Esophagus muscularis mucosa (tissue), 4 donors: ENCODE measurements around the gene MALAT1. TPM values are rescaled to one million over a fixed set of nuclear protein-coding genes. Genes with fewer than 3 reads are reported as not detected.

Source experiments
- DNase-seq: peaks from one replicate; pipeline ENCODE4 v3.0.0-alpha.2; 2017; ENCODE audit errors: extremely low spot score
- H3K27ac ChIP-seq, 4 donors: fragments of 200-600 bp; sonication (generic); replicated peaks in 1 of 4; 1 replicate in 3 of 4; 2 replicates in 1 of 4; pipeline ENCODE4 v1.5.1; 2016 to 2019; ENCODE audit warnings: mild to moderate bottlenecking in 1 of 4
- H3K27me3 ChIP-seq, 4 donors: fragments of 200-600 bp; sonication (generic); one replicate each; pipeline versions ENCODE4 v1.5.1 to v1.6.0; 2016 to 2019
- H3K36me3 ChIP-seq, 4 donors: fragments of 200-600 bp; sonication (generic); one replicate each; pipeline ENCODE4 v1.5.1; 2016 to 2019
- H3K4me1 ChIP-seq, 4 donors: fragments of 200-600 bp; sonication (generic); one replicate each; pipeline ENCODE4 v1.5.1; 2016 to 2019
- H3K4me3 ChIP-seq, 4 donors: fragments of 200-600 bp; sonication (generic); 1 replicate in 2 of 4; 2 replicates in 2 of 4; pipeline ENCODE4 v1.5.1; 2016 to 2019; ENCODE audit warnings: mild to moderate bottlenecking in 4 of 4, moderate library complexity in 1 of 4
- H3K9me3 ChIP-seq, 4 donors: fragments of 200-600 bp; sonication (generic); 1 replicate in 3 of 4; 2 replicates in 1 of 4; pipeline ENCODE4 v1.5.1; 2016 to 2019
- CTCF ChIP-seq, 3 experiments: fragments of 200-600 bp in 2 of 3; fragments of 450-650 bp in 1 of 3; sonication (generic) in 2 of 3; IDR thresholded peaks; one replicate each; pipeline ENCODE4 v1.5.1; 2017 to 2019; ENCODE audit warnings: antibody characterized with exemption in 3 of 3, mild to moderate bottlenecking in 2 of 3, moderate library complexity in 1 of 3
- EP300 ChIP-seq: sonication (generic); formaldehyde crosslinking; IDR thresholded peaks from one replicate; pipeline ENCODE4 v1.6.1; 2017; ENCODE audit warnings: antibody characterized with exemption
- POLR2A ChIP-seq: fragments of 450-650 bp; IDR thresholded peaks from one replicate; pipeline ENCODE4 v1.6.1; 2017; ENCODE audit warnings: antibody characterized with exemption, moderate library complexity, mild to moderate bottlenecking, low read depth
- POLR2AphosphoS5 ChIP-seq, 2 donors: sonication (generic); formaldehyde crosslinking; IDR thresholded peaks; one replicate each; pipeline ENCODE4 v1.6.1; 2017; ENCODE audit warnings: antibody characterized with exemption in 2 of 2
- WGBS: methylation state at CpG from one replicate; pipeline ENCODE4 v1.1.5; 2018; 5-methylcytosine and 5-hydroxymethylcytosine counted together
- intact Hi-C: fragments of 100-400 bp; cut with DNase I; formaldehyde crosslinking; loops from one replicate; pipeline ENCODE4 v1.15.1; 2023
- total RNA-seq, 4 donors: library from RNA; depleted of rRNA; stranded (reverse); fragments of >200 nt; gene quantifications; one replicate each; pipeline versions ENCODE4 v1.1.0 to v1.2.1, GENCODE V29; 2016

MALAT1 gene
- total RNA-seq, 4 donors from 2014 or later = 2,724 to 15,405 (median 5,373) TPM

DNA sequence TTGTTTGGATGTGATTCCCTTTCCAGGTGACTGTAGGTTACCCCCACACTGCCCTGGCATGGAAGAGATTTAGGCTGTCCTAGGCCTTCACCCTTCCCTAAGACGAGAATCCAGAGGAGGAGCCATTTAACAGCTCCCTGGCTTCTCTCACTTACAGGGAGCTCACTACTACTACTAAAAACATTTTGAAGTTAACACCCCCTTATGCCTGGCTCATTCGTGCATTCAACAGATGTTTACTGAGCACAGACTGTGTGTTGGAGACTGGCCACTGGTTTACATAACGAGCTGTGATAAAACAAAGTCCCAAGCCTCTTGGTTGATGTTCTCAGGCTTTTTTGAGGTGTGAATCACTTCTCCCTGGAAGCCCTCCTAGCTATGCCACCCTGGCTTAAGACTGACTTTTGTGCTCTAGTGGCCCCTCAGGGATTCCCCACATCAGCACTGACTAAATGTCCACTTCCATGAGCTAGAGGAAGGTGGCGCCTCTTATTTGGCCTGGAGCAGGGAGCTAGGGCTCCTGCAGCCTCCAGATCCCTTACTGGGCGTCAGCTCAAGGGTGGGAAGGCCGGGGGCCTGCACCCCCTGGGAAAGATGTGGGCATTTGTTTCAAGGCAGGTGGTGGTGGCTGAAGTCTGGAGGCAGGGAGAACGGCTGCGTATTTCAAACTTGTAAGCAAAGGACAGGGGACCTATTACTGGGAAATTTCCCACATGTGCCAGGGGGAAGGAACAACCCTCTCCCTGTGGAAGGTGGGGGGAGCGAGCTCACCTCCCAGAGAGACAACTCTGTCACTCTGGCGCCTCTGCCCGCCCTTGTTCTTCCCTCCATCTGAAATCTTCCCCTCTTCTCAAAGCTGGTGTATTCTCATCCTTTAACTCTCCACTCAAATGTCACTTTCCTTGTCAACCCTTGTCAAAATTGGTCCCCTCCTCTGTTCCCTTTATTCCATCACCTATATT is 19.4 kb upstream of the MALAT1 start:
- peak overlapping the region; percentile 66 to 82 (median 74) for H3K4me3 ChIP-seq
- H3K36me3 ChIP-seq = no peaks in the 10 kb centered on the region
- H3K27ac ChIP-seq = peak overlapping the region; percentile 95 to 99 (median 98)
- DNase-seq = no peak
- peaks cover 58 to 73% (median 72%) of the 10 kb centered on the region in 4 donors for H3K4me1 ChIP-seq
- TF ChIP-seq POLR2AphosphoS5 (IDR thresholded peaks at IDR 0.05) = peak; percentile 54 to 80
- peak; percentile 21 to 44 (median 33) for TF ChIP-seq CTCF (IDR thresholded peaks at IDR 0.05)
- TF ChIP-seq EP300 = no peak
- intact Hi-C loops = loop anchor here (2.0 kb wide), 1 partner anchor 59 kb away; no protein-coding TSS in a partner anchor
- 38% methylated on average over 10 of the region's 11 CpGs for whole genome bisulfite sequencing
- no peaks in the 10 kb centered on the region for H3K27me3 ChIP-seq
- H3K9me3 ChIP-seq = no peaks in the 10 kb centered on the region

DNA sequence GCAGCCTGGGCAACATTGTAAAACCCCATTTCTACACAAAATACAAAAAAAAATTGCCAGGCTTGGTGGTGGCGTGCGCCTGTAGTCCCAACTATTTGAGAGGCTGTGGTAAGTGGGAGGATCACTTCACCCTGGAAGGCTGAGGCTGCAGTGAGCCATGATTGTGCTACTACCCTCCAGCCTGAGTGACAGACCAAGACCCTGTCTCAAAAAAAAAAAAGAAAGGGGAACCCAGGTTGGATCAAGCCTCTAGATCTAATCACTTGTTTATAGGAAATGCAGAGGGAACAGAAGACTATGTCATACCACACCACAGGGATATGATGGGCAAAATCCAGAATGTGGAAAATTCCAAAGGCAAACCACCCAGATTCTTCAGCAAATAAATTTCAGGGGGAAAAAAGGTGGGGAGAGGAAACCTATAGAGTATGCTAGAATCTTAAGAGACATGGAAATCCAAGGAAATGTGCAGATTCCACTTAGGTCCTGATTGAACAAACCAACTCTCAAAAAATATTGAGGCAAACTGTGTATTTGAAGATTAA is 16.5 kb upstream of the MALAT1 start:
- Histone ChIP-seq H3K9me3 (no peaks in the 10 kb centered on the region), H3K36me3 (no peaks in the 10 kb centered on the region), H3K4me3 (no peak overlapping the region), H3K27me3 (no peaks in the 10 kb centered on the region), H3K27ac (peak overlapping the region; percentile 95 to 99 (median 98)), H3K4me1 (peaks cover 73 to 89% (median 87%) of the 10 kb centered on the region in 4 donors)
- 91% methylated on average over 2 of the region's 2 CpGs for WGBS
- DNase-seq = no peak
- TF ChIP-seq POLR2AphosphoS5 (IDR thresholded peaks at IDR 0.05) (no peak), EP300 (no peak), CTCF (IDR thresholded peaks at IDR 0.05) (no peak), POLR2A (no peak)
- intact Hi-C loops = no loop called here

DNA sequence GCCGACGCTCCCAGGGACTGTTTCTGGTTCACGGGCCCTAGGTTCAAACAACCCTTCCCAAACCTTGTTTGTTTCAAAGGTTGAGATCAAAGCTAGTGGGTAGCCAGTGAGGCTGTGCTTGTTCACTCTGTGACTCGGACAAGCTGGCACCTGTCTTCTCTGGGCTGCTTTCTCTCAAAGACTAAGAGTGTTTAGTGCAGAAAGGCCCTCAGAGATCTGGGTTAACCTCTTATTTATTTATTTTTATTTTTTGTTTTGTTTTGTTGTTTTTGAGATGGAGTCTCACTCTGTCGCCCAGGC is 13.0 kb upstream of the MALAT1 start:
- Histone ChIP-seq H3K4me3 (no peak overlapping the region), H3K9me3 (no peaks in the 10 kb centered on the region), H3K36me3 (no peaks in the 10 kb centered on the region), H3K27ac (peak overlapping the region; percentile 95 to 99 (median 98)), H3K27me3 (no peaks in the 10 kb centered on the region), H3K4me1 (peaks cover 73 to 89% (median 86%) of the 10 kb centered on the region in 4 donors)
- WGBS = 41% methylated on average over 5 of the region's 5 CpGs
- DNase-seq = no peak
- intact Hi-C loops = no loop called here
- TF ChIP-seq POLR2A (no peak), CTCF (IDR thresholded peaks at IDR 0.05) (no peak), EP300 (no peak), POLR2AphosphoS5 (IDR thresholded peaks at IDR 0.05) (no peak)

DNA sequence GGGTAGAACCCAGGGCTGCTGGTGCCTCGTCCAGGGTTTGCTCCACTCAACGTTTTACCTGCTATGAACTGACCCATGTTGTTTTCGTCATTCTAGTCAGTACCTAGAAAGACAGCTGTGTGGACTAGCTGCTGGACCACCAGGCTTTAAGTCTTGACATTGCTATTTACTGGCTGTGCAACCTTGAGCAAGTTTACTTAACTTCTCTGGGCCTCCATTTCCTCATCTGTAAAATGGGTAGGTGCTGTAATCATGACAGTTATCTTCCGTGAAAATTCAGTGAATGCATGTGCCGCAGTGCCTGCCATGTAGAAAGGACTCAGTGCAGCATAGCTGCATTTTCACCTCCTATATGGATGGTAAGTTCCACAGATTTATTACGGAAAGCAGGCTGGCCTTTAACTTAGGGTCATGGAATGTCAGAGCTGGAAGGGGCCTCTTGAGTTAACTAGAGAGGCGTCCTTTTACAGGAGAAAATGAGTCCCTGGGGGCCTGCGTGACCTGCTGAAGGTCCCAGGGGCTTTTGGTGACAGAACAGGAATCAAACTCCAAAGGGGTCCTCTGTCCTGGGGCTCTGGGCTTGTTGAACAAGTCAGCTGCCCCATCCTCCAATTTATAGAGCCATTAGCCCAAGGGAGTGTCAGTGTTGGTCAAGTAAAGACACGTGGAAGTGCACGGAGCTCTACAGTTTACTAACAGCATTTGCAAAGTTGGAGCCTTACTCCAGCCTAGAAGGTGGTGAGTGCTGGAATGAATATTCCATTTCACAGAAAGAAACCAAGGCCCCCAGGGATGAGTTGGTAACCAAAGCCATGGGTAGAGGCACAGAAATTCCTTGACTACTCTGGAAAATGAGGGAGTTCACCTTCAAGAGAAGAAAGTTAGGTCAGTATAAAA is 12.0 kb upstream of the MALAT1 start:
- intact Hi-C loops = no loop called here
- WGBS = 63% methylated on average over 10 of the region's 10 CpGs
- Histone ChIP-seq H3K36me3 (no peaks in the 10 kb centered on the region), H3K4me1 (peaks cover 73 to 89% (median 86%) of the 10 kb centered on the region in 4 donors), H3K9me3 (no peaks in the 10 kb centered on the region), H3K4me3 (no peak overlapping the region), H3K27me3 (no peaks in the 10 kb centered on the region), H3K27ac (peak overlapping the region; percentile 95 to 99 (median 98))
- TF ChIP-seq POLR2AphosphoS5 (IDR thresholded peaks at IDR 0.05) (no peak), POLR2A (no peak), EP300 (no peak), CTCF (IDR thresholded peaks at IDR 0.05) (no peak)
- no peak for DNase-seq
